Measurements from ENCODE around the gene KCNH2.
A peak's percentile ranks its signal among the peaks of the same experiment; 100 is the strongest.

The KCNH2 gene

DNA sequence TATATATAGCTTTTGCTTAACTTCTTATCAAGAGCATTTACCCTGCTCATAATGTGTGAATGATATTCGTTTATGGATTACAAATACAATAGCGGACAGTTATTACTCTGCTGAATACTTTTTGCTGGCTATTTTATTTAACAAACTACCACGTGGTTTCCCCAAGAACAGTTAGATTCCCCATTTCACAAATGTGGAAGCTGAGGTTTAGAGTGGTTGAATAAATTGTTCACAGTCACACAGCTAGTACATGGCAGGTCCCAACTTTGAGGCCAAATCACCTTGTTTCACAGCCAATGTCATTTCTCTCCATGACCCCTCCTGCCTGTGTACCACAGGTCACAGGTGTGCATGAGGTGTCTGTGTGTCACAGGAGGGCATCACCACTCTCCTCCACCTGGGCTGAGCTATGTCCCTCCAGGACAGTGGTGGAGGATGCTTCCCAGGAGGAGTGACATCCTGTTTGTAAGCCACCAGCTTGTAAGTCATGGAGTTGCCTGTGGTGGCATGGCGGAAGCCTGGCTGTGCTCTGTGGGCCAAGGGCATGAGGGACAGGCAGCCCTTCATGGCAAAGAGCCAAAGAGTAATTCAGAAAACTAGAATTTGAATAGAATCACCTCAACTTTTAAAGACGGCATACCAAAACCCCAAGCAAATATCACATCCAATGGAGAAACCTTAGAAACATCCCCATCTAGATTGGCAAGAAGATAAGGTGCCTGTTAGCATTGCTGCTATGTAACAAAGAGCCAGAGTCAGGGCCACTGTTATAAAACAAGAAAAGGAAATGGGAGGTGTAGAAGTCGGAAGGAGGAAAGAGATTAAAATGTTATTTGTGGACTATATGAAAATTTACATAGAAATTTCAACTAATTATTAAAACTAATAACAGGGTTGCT, 73.9 kb downstream of the KCNH2 start:
- Histone ChIP-seq H3K9me3 (ENCODE audit: control insufficient read depth in 1 of 2, low read length in 2 of 2) (no peaks in the 10 kb centered on the region), H3K4me1 (ENCODE audit: control insufficient read depth in 1 of 2, insufficient read depth in 2 of 2, low read length in 2 of 2) (peaks cover 2 to 32% of the 10 kb centered on the region in 2 donors), H3K36me3 (ENCODE audit: control insufficient read depth in 1 of 2, insufficient read depth in 2 of 2, low read length in 2 of 2) (no peaks in the 10 kb centered on the region), H3K27ac (ENCODE audit: low read length) (peak overlapping the region; percentile 53), H3K4me3 (ENCODE audit: low read depth in 1 of 2, low read length in 2 of 2) (no peak overlapping the region), H3K27me3 (ENCODE audit: low read depth, low read length) (no peaks in the 10 kb centered on the region)

DNA sequence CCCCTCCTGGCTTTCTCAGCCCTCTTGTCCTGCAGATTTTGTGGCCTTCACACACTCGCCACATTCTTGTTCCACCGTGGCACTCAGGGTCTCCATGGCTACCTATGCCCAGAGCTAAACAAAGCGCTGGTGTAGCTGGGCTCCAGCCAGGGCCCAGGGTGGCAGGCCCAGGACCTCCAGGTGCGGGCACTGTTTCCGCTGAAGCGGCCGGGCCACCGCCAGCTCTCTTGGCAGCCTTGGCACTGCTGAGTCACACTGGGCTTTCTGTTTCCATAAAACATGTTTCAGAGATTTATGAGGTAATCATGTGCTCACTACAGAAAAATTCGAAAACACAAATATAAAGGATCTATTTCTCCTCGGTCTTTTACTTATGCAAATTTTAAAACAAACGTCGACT, 74.5 kb downstream of the KCNH2 start:
- Histone ChIP-seq H3K4me1 (ENCODE audit: control insufficient read depth in 1 of 2, insufficient read depth in 2 of 2, low read length in 2 of 2) (peaks cover 2 to 32% of the 10 kb centered on the region in 2 donors), H3K27me3 (ENCODE audit: low read depth, low read length) (no peaks in the 10 kb centered on the region), H3K4me3 (ENCODE audit: low read depth in 1 of 2, low read length in 2 of 2) (no peak overlapping the region), H3K9me3 (ENCODE audit: control insufficient read depth in 1 of 2, low read length in 2 of 2) (no peaks in the 10 kb centered on the region), H3K27ac (ENCODE audit: low read length) (peak overlapping the region; percentile 53), H3K36me3 (ENCODE audit: control insufficient read depth in 1 of 2, insufficient read depth in 2 of 2, low read length in 2 of 2) (no peaks in the 10 kb centered on the region)

GRCh38 chr7:150902078-150903033, 75.8 kb downstream of the KCNH2 start:
- H3K4me3 ChIP-seq (ENCODE audit: low read depth in 1 of 2, low read length in 2 of 2) = no peak overlapping the region

GRCh38 chr7:150901160-150902035, 76.7 kb downstream of the KCNH2 start:
- Histone ChIP-seq H3K4me3 (ENCODE audit: low read depth in 1 of 2, low read length in 2 of 2) (no peak overlapping the region), H3K27ac (ENCODE audit: low read length) (peak overlapping the region; percentile 55), H3K9me3 (ENCODE audit: control insufficient read depth in 1 of 2, low read length in 2 of 2) (no peaks in the 10 kb centered on the region), H3K36me3 (ENCODE audit: control insufficient read depth in 1 of 2, insufficient read depth in 2 of 2, low read length in 2 of 2) (no peaks in the 10 kb centered on the region), H3K27me3 (ENCODE audit: low read depth, low read length) (no peaks in the 10 kb centered on the region), H3K4me1 (ENCODE audit: control insufficient read depth in 1 of 2, insufficient read depth in 2 of 2, low read length in 2 of 2) (peaks cover 2 to 31% of the 10 kb centered on the region in 2 donors)

More at GRCh38 chr7:150902078-150903033, 75.8 kb downstream of the KCNH2 start:
- Histone ChIP-seq H3K27me3 (ENCODE audit: low read depth, low read length) (no peaks in the 10 kb centered on the region), H3K27ac (ENCODE audit: low read length) (peak overlapping the region; percentile 55), H3K36me3 (ENCODE audit: control insufficient read depth in 1 of 2, insufficient read depth in 2 of 2, low read length in 2 of 2) (no peaks in the 10 kb centered on the region), H3K4me1 (ENCODE audit: control insufficient read depth in 1 of 2, insufficient read depth in 2 of 2, low read length in 2 of 2) (peaks cover 2 to 38% of the 10 kb centered on the region in 2 donors), H3K9me3 (ENCODE audit: control insufficient read depth in 1 of 2, low read length in 2 of 2) (no peaks in the 10 kb centered on the region)

DNA sequence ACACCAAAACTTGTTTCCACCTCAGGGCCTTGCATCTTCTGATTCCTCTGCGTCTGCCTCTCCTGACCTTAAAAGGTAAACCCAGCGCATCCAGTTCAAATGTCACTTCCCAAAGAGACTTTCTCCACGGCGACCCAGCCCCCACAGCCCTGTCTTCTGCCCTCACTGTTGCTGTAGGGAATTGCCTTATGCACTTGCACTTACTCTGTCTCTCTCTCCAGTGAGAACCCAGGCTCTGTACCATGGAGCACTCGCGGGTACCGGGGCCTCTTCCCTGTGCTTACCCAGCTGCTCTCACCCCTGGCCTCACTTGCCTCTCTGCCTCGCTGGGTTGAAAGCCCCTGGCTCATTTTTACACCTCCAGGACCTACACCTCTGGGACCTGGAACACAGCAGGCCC, 77.4 kb downstream of the KCNH2 start:
- Histone ChIP-seq H3K4me1 (ENCODE audit: control insufficient read depth in 1 of 2, insufficient read depth in 2 of 2, low read length in 2 of 2) (peaks cover 2 to 31% of the 10 kb centered on the region in 2 donors), H3K27me3 (ENCODE audit: low read depth, low read length) (no peaks in the 10 kb centered on the region), H3K27ac (ENCODE audit: low read length) (peak overlapping the region; percentile 39), H3K36me3 (ENCODE audit: control insufficient read depth in 1 of 2, insufficient read depth in 2 of 2, low read length in 2 of 2) (no peaks in the 10 kb centered on the region), H3K9me3 (ENCODE audit: control insufficient read depth in 1 of 2, low read length in 2 of 2) (no peaks in the 10 kb centered on the region), H3K4me3 (ENCODE audit: low read depth in 1 of 2, low read length in 2 of 2) (no peak overlapping the region)

DNA sequence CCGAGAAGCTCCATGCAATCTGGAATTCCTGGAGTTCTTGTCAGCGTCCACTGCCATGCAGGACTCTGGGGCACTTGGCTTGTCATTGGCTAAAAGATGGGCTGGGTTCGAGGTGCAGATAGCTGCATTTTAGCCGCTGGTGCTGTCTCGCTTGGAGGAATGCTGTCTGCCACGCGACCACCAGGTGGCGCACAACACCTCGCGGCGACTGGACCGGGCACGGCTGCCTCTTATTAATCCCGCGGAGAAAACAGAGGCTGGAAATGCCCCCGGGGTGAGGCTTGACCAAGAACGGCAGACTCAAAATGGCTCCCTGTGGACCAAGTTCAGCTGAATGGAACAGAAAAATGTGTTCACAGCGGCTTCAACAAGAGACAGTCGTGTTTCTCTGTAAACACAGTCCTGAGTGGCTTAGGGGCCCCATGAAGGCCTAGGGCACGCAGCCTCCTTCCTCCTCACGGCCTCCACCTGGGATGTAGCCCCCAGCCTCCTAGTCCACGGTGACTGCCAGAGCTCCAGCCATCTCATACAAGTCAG, 79.6 kb downstream of the KCNH2 start:
- no peaks in the 10 kb centered on the region for H3K36me3 ChIP-seq (ENCODE audit: control insufficient read depth in 1 of 2, insufficient read depth in 2 of 2, low read length in 2 of 2)
- no peaks in the 10 kb centered on the region for H3K27me3 ChIP-seq (ENCODE audit: low read depth, low read length)
- peaks cover 0 to 4% of the 10 kb centered on the region in 2 donors for H3K9me3 ChIP-seq (ENCODE audit: control insufficient read depth in 1 of 2, low read length in 2 of 2)
- no peak overlapping the region for H3K4me3 ChIP-seq (ENCODE audit: low read depth in 1 of 2, low read length in 2 of 2)
- peaks cover 2 to 31% of the 10 kb centered on the region in 2 donors for H3K4me1 ChIP-seq (ENCODE audit: control insufficient read depth in 1 of 2, insufficient read depth in 2 of 2, low read length in 2 of 2)
- no peak overlapping the region for H3K27ac ChIP-seq (ENCODE audit: low read length)

DNA sequence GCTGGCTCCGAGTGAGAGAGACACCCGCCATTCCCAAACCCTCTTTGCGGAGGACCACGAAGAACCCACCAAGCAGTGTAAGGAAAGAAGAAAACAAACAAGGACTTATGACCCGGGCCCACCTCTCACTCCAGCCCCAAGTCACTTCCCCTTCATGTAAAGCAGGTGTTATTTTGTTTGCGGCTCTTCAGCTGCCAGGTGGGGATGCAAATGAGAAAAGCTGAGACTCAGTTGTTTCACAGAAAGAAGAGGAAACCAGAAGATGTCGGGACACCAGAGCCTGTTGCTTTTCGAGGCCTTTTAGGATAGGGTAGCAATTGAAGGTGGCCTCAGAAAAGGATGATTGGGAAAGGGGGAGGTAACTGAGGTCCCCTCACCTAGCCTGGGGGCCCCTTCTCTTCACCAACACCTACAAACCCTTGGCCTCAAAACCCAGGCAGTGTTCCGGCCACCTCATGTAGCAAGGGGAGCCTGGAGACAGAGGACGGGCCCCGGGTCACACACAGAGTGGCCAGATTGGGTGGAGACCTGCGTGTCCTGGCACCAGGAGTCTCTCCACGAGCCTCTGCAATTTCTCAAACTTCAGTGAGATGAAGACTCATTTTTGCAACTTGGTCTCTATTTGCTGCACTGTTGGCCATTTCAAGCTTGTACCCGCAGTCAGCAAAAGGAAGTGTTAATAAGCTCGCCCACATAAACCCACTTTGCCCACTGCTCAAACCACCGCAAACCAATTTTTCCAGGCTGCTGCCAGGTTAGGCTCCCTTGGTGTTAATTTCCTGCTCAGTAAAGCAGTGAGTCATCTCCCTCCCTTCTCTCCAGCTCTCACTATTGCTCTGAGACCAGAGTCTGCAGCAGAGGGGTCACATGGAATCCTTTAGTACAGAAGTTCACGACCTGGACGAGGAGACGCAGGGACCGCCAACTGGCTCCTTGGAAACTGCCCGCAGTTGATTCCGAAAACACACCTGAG, 80.3 kb downstream of the KCNH2 start:
- no peak overlapping the region for H3K27ac ChIP-seq (ENCODE audit: low read length)
- H3K36me3 ChIP-seq (ENCODE audit: control insufficient read depth in 1 of 2, insufficient read depth in 2 of 2, low read length in 2 of 2) = no peaks in the 10 kb centered on the region
- H3K4me1 ChIP-seq (ENCODE audit: control insufficient read depth in 1 of 2, insufficient read depth in 2 of 2, low read length in 2 of 2) = peaks cover 0 to 31% of the 10 kb centered on the region in 2 donors
- H3K4me3 ChIP-seq (ENCODE audit: low read depth in 1 of 2, low read length in 2 of 2) = no peak overlapping the region
- H3K27me3 ChIP-seq (ENCODE audit: low read depth, low read length) = no peaks in the 10 kb centered on the region
- H3K9me3 ChIP-seq (ENCODE audit: control insufficient read depth in 1 of 2, low read length in 2 of 2) = peaks cover 0 to 10% of the 10 kb centered on the region in 2 donors

DNA sequence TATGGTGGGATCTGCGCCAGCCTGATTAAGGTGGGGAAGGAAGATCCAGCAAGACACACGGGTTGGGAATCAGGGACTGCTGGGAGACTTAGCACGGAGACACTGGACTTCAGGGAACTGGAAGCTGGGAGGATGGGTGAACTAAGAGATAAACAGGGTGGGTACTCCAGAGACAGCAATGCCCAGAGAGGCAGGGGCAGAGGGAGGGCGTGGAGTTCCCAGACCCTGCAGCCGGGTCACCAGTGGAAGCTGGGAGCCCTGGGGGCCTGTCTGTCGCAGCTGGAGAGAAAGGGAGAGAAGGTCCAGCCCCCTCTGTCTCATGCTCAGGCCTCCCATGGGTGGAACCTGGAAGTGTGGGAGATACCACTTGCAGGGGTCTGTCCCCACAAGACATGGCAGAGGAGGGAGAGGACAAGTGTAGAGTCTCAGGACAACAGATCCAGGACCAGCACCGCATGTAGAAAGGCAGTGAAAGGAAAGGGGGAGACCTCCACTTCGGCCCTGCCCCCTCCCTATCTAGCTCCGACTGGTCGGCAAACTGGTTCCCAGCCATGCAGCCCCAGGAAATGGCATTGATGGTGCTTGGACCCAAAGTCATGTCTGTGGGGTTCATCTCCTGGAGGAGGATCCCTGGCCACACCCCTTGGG, 81.4 kb downstream of the KCNH2 start:
- Histone ChIP-seq H3K4me1 (ENCODE audit: control insufficient read depth in 1 of 2, insufficient read depth in 2 of 2, low read length in 2 of 2) (peaks cover 0 to 20% of the 10 kb centered on the region in 2 donors), H3K4me3 (ENCODE audit: low read depth in 1 of 2, low read length in 2 of 2) (no peak overlapping the region), H3K9me3 (ENCODE audit: control insufficient read depth in 1 of 2, low read length in 2 of 2) (peaks cover 0 to 10% of the 10 kb centered on the region in 2 donors), H3K36me3 (ENCODE audit: control insufficient read depth in 1 of 2, insufficient read depth in 2 of 2, low read length in 2 of 2) (no peaks in the 10 kb centered on the region), H3K27me3 (ENCODE audit: low read depth, low read length) (no peaks in the 10 kb centered on the region), H3K27ac (ENCODE audit: low read length) (no peak overlapping the region)

DNA sequence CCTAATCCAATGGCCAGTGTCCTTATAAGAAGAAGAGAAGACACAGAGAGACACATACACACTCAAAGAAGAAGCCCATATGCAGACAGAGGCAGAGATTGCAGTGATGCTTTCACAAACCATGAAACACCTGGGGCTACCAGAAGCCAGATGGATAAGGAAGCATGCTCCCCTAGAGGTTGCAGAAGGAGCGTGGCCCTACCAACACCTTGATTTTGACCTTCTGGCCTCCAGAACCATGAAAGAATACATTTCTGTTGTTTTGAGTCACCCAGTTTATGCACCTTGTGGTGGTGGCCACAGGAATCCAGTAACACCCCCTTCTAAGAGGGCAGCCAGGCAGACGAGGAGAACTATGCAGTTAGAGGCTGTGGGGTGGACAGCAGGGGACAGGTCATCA, 82.3 kb downstream of the KCNH2 start:
- Histone ChIP-seq H3K36me3 (ENCODE audit: control insufficient read depth in 1 of 2, insufficient read depth in 2 of 2, low read length in 2 of 2) (no peaks in the 10 kb centered on the region), H3K27me3 (ENCODE audit: low read depth, low read length) (no peaks in the 10 kb centered on the region), H3K9me3 (ENCODE audit: control insufficient read depth in 1 of 2, low read length in 2 of 2) (peaks cover 0 to 10% of the 10 kb centered on the region in 2 donors), H3K4me3 (ENCODE audit: low read depth in 1 of 2, low read length in 2 of 2) (no peak overlapping the region), H3K4me1 (ENCODE audit: control insufficient read depth in 1 of 2, insufficient read depth in 2 of 2, low read length in 2 of 2) (peaks cover 0 to 11% of the 10 kb centered on the region in 2 donors), H3K27ac (ENCODE audit: low read length) (no peak overlapping the region)
